HFFc6 (cell line): ENCODE results near the gene SHOX. TPM values are rescaled to one million over a fixed set of nuclear protein-coding genes. Genes with fewer than 3 reads are reported as not detected.
"Not testable (repeated sequence)": the region's sequence is repeated elsewhere in the genome, so short reads cannot be mapped to it uniquely, and the experiment has no call there.

Experiments
- DNase-seq: peaks from one replicate; pipeline ENCODE4 v3.0.0-alpha.2; 2018
- H3K27ac Mint-ChIP-seq: 2 replicates; pipeline ENCODE4 v1.8.0; 2020; ENCODE audit warnings: mild to moderate bottlenecking, mixed read lengths
- H3K27me3 Mint-ChIP-seq: 2 replicates; pipeline ENCODE4 v1.8.0; 2021; ENCODE audit warnings: mild to moderate bottlenecking, moderate library complexity, mixed read lengths; ENCODE audit not compliant: insufficient read depth
- H3K36me3 Mint-ChIP-seq: 2 replicates; pipeline ENCODE4 v1.8.0; 2021; ENCODE audit warnings: low read depth, mixed read lengths
- H3K4me1 Mint-ChIP-seq: 2 replicates; pipeline ENCODE4 v1.8.0; 2020; ENCODE audit warnings: low read depth, mixed read lengths
- H3K4me3 Mint-ChIP-seq: 2 replicates; pipeline ENCODE4 v1.8.0; 2020; ENCODE audit warnings: mild to moderate bottlenecking, moderate library complexity, mixed read lengths
- H3K9me3 Mint-ChIP-seq: 2 replicates; pipeline ENCODE4 v1.8.0; 2020; ENCODE audit warnings: mild to moderate bottlenecking, mixed read lengths
- total RNA-seq, 6 experiments: library from RNA; stranded (reverse); fragmentation: NEBNext Ultra II Directional; extraction: Animal tissue kit (Norgen Biotek cat#: 25700); gene quantifications; 2 replicates in 1 of 6; 3 replicates in 5 of 6; pipeline ENCODE4 v1.2.3, GENCODE V29; 2021
- TF ChIP-seq, protein P1 (sequence below): fragments of 200-600 bp; sonication (generic); IDR thresholded peaks from 2 replicates; pipeline ENCODE4 v1.5.0; 2021; ENCODE audit warnings: antibody characterized with exemption, mild to moderate bottlenecking

Gene SHOX
- total RNA-seq, 6 experiments from 2014 or later = 27.1 to 41.8 (median 28.6) TPM

DNA sequence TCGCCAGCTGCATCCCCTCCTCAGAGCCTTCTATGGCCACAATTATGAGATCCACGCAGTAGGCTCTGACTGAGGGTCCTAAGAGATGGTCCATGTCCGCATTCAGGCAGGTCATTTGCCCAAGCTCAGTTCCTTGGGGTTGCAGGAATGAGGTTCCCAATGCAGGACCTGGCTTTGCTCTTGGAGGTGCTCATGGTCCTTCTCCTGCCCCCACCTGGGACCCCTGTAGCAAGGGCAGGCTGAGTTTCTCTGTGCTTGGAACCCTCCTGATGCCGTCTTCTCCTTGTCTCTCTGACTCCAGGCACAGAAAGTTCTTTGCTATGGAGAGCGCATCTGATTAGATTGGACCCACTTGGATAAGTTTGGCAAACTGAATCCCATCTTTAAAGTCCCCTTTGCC is 16.5 kb upstream of the SHOX start:
- H3K9me3 Mint-ChIP-seq = peaks cover 34% of the 10 kb centered on the region
- H3K27ac Mint-ChIP-seq = no peak overlapping the region
- no peak for DNase-seq
- peaks cover 6% of the 10 kb centered on the region; the same call in 1 of the 2 replicates for H3K4me1 Mint-ChIP-seq
- H3K27me3 Mint-ChIP-seq = peaks cover 6% of the 10 kb centered on the region
- H3K36me3 Mint-ChIP-seq = peaks cover 63% of the 10 kb centered on the region
- H3K4me3 Mint-ChIP-seq = no peak overlapping the region
- TF ChIP-seq, protein P1, sequence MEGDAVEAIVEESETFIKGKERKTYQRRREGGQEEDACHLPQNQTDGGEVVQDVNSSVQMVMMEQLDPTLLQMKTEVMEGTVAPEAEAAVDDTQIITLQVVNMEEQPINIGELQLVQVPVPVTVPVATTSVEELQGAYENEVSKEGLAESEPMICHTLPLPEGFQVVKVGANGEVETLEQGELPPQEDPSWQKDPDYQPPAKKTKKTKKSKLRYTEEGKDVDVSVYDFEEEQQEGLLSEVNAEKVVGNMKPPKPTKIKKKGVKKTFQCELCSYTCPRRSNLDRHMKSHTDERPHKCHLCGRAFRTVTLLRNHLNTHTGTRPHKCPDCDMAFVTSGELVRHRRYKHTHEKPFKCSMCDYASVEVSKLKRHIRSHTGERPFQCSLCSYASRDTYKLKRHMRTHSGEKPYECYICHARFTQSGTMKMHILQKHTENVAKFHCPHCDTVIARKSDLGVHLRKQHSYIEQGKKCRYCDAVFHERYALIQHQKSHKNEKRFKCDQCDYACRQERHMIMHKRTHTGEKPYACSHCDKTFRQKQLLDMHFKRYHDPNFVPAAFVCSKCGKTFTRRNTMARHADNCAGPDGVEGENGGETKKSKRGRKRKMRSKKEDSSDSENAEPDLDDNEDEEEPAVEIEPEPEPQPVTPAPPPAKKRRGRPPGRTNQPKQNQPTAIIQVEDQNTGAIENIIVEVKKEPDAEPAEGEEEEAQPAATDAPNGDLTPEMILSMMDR = no peak

DNA sequence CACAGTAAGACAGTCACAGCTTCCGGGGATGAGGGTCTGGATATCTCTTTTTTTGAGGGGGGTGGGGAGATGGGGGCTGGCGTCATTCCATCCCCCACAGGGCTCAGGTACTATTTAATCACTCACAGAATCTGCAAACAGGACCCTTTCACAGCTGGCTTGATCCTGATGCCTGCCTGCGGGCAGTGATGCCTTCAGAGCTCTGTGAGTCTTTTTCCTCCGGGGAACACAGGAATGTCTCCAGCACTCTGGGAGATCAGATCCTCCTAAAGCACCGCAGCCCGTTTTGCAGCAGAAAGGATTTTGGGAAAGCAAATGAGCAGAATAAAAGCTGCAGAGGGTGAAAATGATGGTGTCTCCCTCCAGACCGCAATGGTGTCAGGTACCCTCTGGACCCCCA is 13.2 kb upstream of the SHOX start:
- H3K9me3 Mint-ChIP-seq = peaks cover 7% of the 10 kb centered on the region

DNA sequence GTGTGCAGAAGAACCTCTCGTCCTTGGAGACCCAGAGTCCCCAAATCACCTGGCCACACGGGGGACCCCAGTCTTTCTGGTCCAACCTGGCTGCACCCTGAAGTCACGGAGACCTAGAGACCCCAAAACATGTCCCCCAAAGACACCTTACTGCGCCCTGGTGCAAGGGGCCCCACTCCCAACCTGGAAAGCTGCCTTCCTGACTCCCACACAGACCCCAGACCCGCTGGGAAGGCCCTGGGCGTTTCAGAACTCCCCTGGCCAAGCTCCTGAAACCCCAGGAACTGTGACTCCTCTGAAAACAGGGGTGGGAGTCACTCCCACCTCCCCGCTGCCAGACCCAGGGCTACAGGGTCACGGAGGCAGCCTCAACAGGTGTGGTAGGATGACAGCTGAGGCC is 12.7 kb upstream of the SHOX start:
- no peak overlapping the region for H3K27ac Mint-ChIP-seq
- peaks cover 34% of the 10 kb centered on the region for H3K4me1 Mint-ChIP-seq
- H3K9me3 Mint-ChIP-seq = peaks cover 4% of the 10 kb centered on the region; the same call in 1 of the 2 replicates
- TF ChIP-seq, protein P1 = no peak
- H3K27me3 Mint-ChIP-seq = peaks cover 12% of the 10 kb centered on the region
- peak overlapping the region; percentile 41 for H3K4me3 Mint-ChIP-seq
- no peak for DNase-seq
- H3K36me3 Mint-ChIP-seq = peaks cover 45% of the 10 kb centered on the region

More for the DNA sequence above, 13.2 kb upstream of the SHOX start:
- peaks cover 46% of the 10 kb centered on the region for H3K36me3 Mint-ChIP-seq
- TF ChIP-seq, protein P1 = no peak
- DNase-seq = no peak
- no peak overlapping the region for H3K4me3 Mint-ChIP-seq
- no peak overlapping the region for H3K27ac Mint-ChIP-seq
- H3K27me3 Mint-ChIP-seq = peaks cover 10% of the 10 kb centered on the region
- peaks cover 29% of the 10 kb centered on the region for H3K4me1 Mint-ChIP-seq

DNA sequence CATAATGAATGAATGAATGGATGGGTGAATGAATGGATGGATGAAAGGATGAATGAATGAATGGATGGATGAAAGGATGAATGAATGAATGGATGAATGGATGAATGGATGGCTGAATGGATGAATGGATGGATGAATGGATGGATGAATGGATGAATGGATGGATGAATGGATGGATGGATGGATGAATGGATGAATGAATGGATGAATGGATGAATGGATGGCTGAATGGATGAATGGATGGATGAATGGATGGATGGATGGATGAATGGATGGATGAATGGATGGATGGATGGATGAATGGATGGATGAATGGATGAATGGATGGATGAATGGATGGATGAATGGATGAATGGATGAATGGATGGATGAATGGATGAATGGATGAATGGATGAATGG is 12.3 kb upstream of the SHOX start:
- H3K27ac Mint-ChIP-seq = peak overlapping the region; percentile 60; the same call in 1 of the 2 replicates
- H3K27me3 Mint-ChIP-seq = peaks cover 10% of the 10 kb centered on the region
- H3K4me1 Mint-ChIP-seq = peaks cover 38% of the 10 kb centered on the region
- peak overlapping the region; percentile 41 for H3K4me3 Mint-ChIP-seq
- not testable (repeated sequence) for H3K9me3 Mint-ChIP-seq, DNase-seq
- H3K36me3 Mint-ChIP-seq = peaks cover 41% of the 10 kb centered on the region

DNA sequence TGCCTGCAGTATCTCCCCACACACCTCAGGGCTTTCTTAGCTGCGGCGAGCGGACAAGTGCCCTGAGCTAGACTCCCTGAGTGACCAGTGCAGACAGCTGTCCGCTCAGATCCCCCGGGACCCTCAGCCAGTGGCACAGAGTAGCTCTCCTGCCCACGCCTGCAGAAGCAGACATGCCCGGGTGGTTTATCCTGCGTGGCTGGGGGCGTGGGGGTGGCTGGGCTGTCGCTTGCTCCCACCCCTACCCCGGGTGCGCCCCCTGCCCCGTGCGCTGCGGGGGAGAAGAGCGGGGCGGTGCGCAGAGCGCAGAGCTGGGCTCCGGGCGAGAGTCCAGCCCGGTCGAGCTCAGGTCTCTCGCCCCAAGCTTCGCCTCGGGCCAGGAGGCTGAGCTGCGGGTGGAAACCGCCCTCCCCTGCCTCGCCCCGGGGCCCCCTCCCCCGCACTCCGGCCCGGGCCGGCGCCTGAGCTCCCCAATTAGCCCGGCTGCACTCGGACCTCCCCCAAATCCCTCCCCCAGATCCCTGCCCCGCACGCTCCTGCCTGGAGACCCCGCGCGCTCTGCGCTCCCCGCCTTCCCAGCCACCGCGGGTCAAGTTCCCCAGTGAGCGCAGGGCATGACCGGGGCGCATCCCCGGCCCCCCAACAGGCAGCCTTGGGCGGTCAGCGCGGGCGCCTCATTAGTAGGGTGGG is 11.7 kb upstream of the SHOX start:
- no peak for DNase-seq
- H3K9me3 Mint-ChIP-seq = no peaks in the 10 kb centered on the region
- TF ChIP-seq, protein P1 = no peak
- H3K4me1 Mint-ChIP-seq = peaks cover 40% of the 10 kb centered on the region
- H3K27ac Mint-ChIP-seq = peak overlapping the region; percentile 60; the same call in 1 of the 2 replicates
- H3K36me3 Mint-ChIP-seq = peaks cover 35% of the 10 kb centered on the region
- peaks cover 6% of the 10 kb centered on the region for H3K27me3 Mint-ChIP-seq
- H3K4me3 Mint-ChIP-seq = no peak overlapping the region

DNA sequence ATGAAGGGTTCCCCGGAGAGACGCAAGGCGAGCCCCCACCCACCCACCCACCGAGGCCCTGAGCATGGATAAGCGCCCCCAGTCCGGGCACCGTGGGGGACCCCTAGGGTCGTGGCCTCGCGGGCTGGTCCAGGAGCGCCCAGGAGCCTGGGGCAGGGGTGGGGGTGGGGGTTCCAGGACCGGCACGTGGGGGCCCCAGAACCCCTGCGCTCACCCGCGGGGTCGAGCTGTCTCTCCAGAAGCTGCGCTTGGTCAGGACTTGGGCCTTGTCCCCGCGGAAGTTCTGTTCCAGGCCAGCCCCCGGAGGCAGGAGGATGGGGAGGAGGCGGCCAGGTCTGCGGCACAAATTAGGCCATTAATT is 11.2 kb upstream of the SHOX start:
- Mint-ChIP-seq H3K4me3 (peak overlapping the region; percentile 28; the same call in 1 of the 2 replicates), H3K9me3 (no peaks in the 10 kb centered on the region), H3K27me3 (peaks cover 6% of the 10 kb centered on the region), H3K36me3 (peaks cover 30% of the 10 kb centered on the region), H3K4me1 (peaks cover 40% of the 10 kb centered on the region), H3K27ac (no peak overlapping the region)
- TF ChIP-seq, protein P1 = no peak
- no peak for DNase-seq
